Colon (tissue), 2 donors: ENCODE measurements around the gene PSMC3.

Experiments used
- FAIRE-seq: peaks from 2 replicates; lab custom pipeline; 2012; peaks lifted over from hg19 to GRCh38; lab: Jason Lieb, UNC
- donor health status: control.
- donor health status: control.

Gene PSMC3

GRCh38 chr11:47443028-47443700, 16.9 kb upstream of the PSMC3 start:
- FAIRE-seq = no peak

GRCh38 chr11:47442514-47442913, 16.3 kb upstream of the PSMC3 start:
- FAIRE-seq = no peak

GRCh38 chr11:47441421-47441820, 15.2 kb upstream of the PSMC3 start:
- no peak for FAIRE-seq

- no peak for FAIRE-seq
Measured at GRCh38 chr11:47440054-47440476, 13.8 kb upstream of the PSMC3 start.

- no peak for FAIRE-seq
Measured at GRCh38 chr11:47438721-47439120, 12.5 kb upstream of the PSMC3 start.

GRCh38 chr11:47437746-47438418, 11.6 kb upstream of the PSMC3 start:
- no peak for FAIRE-seq

GRCh38 chr11:47437218-47437745, 11.0 kb upstream of the PSMC3 start:
- FAIRE-seq = no peak

GRCh38 chr11:47436726-47437125, 10.5 kb upstream of the PSMC3 start:
- no peak for FAIRE-seq

- FAIRE-seq = no peak
Measured at GRCh38 chr11:47435687-47436086, 9.4 kb upstream of the PSMC3 start.

- FAIRE-seq = no peak
Measured at GRCh38 chr11:47434011-47434786, 8.0 kb upstream of the PSMC3 start.

GRCh38 chr11:47433157-47433556, 6.9 kb upstream of the PSMC3 start:
- FAIRE-seq = no peak

GRCh38 chr11:47431356-47432083, 5.3 kb upstream of the PSMC3 start:
- FAIRE-seq = no peak

- FAIRE-seq = no peak
Measured at GRCh38 chr11:47430524-47430923, 4.3 kb upstream of the PSMC3 start.

GRCh38 chr11:47425611-47426010, 628 bp downstream of the PSMC3 start:
- no peak for FAIRE-seq

- FAIRE-seq = no peak
Measured at GRCh38 chr11:47418454-47419259, 7.6 kb downstream of the PSMC3 start.

GRCh38 chr11:47417712-47418111, 8.5 kb downstream of the PSMC3 start:
- FAIRE-seq = no peak

GRCh38 chr11:47415949-47416472, 10.2 kb downstream of the PSMC3 start:
- FAIRE-seq = no peak

GRCh38 chr11:47415091-47415854, 11.0 kb downstream of the PSMC3 start:
- no peak for FAIRE-seq

GRCh38 chr11:47414685-47415070, 11.6 kb downstream of the PSMC3 start:
- FAIRE-seq = no peak
